Loucy (cell line): Measurements from ENCODE around the gene TFPT.
A peak's percentile ranks its signal among the peaks of the same experiment; 100 is the strongest.

Source experiments
- H2AFZ ChIP-seq: fragments of 200-600 bp; sonication (generic); 2 replicates; pipeline ENCODE4 v1.6.0; 2016; ENCODE audit warnings: antibody characterized with exemption, mild to moderate bottlenecking, low read length, moderate library complexity
- H3F3A ChIP-seq: fragments of 200-600 bp; 2 replicates; pipeline ENCODE4 v1.6.0; 2016; ENCODE audit warnings: antibody characterized with exemption, low read depth, mild to moderate bottlenecking
- H3K27me3 ChIP-seq: fragments of 200-600 bp; sonication (generic); 2 replicates; pipeline ENCODE4 v1.6.1; 2014; ENCODE audit warnings: low read length, mild to moderate bottlenecking; ENCODE audit not compliant: insufficient read depth, poor library complexity, severe bottlenecking
- H3K36me3 ChIP-seq: fragments of 200-600 bp; sonication (generic); 2 replicates; pipeline ENCODE4 v1.6.1; 2016; ENCODE audit warnings: low read length; ENCODE audit not compliant: insufficient read depth
- H3K4me1 ChIP-seq: fragments of 200-600 bp; sonication (generic); 2 replicates; pipeline ENCODE4 v1.5.1; 2014; ENCODE audit warnings: low read length, mild to moderate bottlenecking; ENCODE audit not compliant: insufficient read depth, poor library complexity, severe bottlenecking
- H3K4me2 ChIP-seq: fragments of 200-600 bp; sonication (generic); 2 replicates; pipeline ENCODE4 v1.6.0; 2014; ENCODE audit warnings: antibody characterized with exemption, low read length, low read depth, mild to moderate bottlenecking; ENCODE audit not compliant: poor library complexity, severe bottlenecking
- H3K4me3 ChIP-seq: fragments of 200-600 bp; sonication (generic); 2 replicates; pipeline ENCODE4 v1.5.1; 2014; ENCODE audit warnings: low read length, mild to moderate bottlenecking, mixed read lengths; ENCODE audit not compliant: poor library complexity, severe bottlenecking
- H3K79me2 ChIP-seq: fragments of 200-600 bp; sonication (generic); 2 replicates; pipeline ENCODE4 v1.6.1; 2014; ENCODE audit warnings: low read length; ENCODE audit not compliant: insufficient read depth
- H3K9ac ChIP-seq: fragments of 200-600 bp; sonication (generic); 2 replicates; pipeline ENCODE4 v1.6.0; 2014; ENCODE audit warnings: mild to moderate bottlenecking, low read depth, low read length, moderate library complexity; ENCODE audit not compliant: poor library complexity, severe bottlenecking
- H3K9me2 ChIP-seq: fragments of 200-600 bp; sonication (generic); replicated peaks from 2 replicates; pipeline ENCODE4 v1.6.1; 2016; ENCODE audit warnings: low read depth, low read length, mixed read lengths
- H3K9me3 ChIP-seq: fragments of 200-600 bp; sonication (generic); 2 replicates; pipeline ENCODE4 v1.6.1; 2014; ENCODE audit warnings: mild to moderate bottlenecking, antibody characterized with exemption, low read length, low read depth; ENCODE audit not compliant: insufficient read depth
- H4K20me1 ChIP-seq: fragments of 200-600 bp; sonication (generic); 2 replicates; pipeline ENCODE4 v1.6.0; 2014; ENCODE audit warnings: antibody characterized with exemption, low read length, mild to moderate bottlenecking; ENCODE audit not compliant: insufficient read depth, poor library complexity, severe bottlenecking
- EZH2phosphoT487 ChIP-seq: fragments of 200-600 bp; IDR thresholded peaks from 2 replicates; pipeline ENCODE4 v1.6.1; 2018; ENCODE audit warnings: antibody characterized with exemption, mild to moderate bottlenecking, moderate library complexity, borderline replicate concordance
- TF ChIP-seq, protein P1 (sequence below): fragments of 200-600 bp; sonication (generic); conservative IDR thresholded peaks from 2 replicates; pipeline ENCODE4 v1.5.1; 2014; ENCODE audit warnings: mild to moderate bottlenecking, antibody characterized with exemption, low read length

TFPT gene

GRCh38 chr19:54142166-54142780 lies 26.8 kb upstream of the TFPT start:
- H4K20me1 ChIP-seq = peaks cover 63% of the 10 kb centered on the region
- no peaks in the 10 kb centered on the region for H3K9me2 ChIP-seq
- no peak for TF ChIP-seq EZH2phosphoT487
- TF ChIP-seq, protein P1, sequence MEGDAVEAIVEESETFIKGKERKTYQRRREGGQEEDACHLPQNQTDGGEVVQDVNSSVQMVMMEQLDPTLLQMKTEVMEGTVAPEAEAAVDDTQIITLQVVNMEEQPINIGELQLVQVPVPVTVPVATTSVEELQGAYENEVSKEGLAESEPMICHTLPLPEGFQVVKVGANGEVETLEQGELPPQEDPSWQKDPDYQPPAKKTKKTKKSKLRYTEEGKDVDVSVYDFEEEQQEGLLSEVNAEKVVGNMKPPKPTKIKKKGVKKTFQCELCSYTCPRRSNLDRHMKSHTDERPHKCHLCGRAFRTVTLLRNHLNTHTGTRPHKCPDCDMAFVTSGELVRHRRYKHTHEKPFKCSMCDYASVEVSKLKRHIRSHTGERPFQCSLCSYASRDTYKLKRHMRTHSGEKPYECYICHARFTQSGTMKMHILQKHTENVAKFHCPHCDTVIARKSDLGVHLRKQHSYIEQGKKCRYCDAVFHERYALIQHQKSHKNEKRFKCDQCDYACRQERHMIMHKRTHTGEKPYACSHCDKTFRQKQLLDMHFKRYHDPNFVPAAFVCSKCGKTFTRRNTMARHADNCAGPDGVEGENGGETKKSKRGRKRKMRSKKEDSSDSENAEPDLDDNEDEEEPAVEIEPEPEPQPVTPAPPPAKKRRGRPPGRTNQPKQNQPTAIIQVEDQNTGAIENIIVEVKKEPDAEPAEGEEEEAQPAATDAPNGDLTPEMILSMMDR = no peak
- H3K27me3 ChIP-seq = peaks cover 5% of the 10 kb centered on the region
- peak overlapping the region; percentile 82 for H3K4me2 ChIP-seq
- H3F3A ChIP-seq = no peaks in the 10 kb centered on the region
- H3K36me3 ChIP-seq = peaks cover 52% of the 10 kb centered on the region; the same call in 1 of the 2 replicates
- H3K9me3 ChIP-seq = no peaks in the 10 kb centered on the region
- no peak overlapping the region for H2AFZ ChIP-seq
- H3K9ac ChIP-seq = no peak overlapping the region
- H3K79me2 ChIP-seq = peaks cover 53% of the 10 kb centered on the region
- H3K4me3 ChIP-seq = no peak overlapping the region
- peaks cover 30% of the 10 kb centered on the region for H3K4me1 ChIP-seq

DNA sequence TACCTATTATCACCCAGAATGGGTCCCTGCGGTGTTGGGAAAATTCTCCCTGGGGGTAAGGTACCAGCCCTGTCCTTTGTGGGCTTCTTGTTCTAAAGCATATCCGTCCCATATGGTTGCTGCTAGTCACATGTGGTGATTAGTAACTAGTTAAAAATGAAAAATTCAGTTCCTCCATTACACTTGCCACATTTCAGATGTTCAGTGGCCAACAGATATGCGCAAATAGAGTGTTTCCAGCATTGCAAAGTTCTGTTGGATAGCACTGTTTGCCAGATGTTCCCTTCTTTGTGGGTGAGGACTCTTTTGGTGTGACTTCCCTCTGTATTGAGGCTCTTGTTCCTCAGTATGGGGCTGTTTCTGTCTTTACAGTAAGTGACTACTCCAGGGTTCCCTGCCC lies 25.9 kb upstream of the TFPT start:
- TF ChIP-seq, protein P1 = no peak
- no peak for TF ChIP-seq EZH2phosphoT487
- Histone ChIP-seq H3F3A (no peaks in the 10 kb centered on the region), H3K9me2 (no peaks in the 10 kb centered on the region), H3K27me3 (peaks cover 5% of the 10 kb centered on the region), H3K9me3 (no peaks in the 10 kb centered on the region), H3K4me3 (no peak overlapping the region), H3K4me1 (peaks cover 33% of the 10 kb centered on the region), H3K36me3 (peaks cover 43% of the 10 kb centered on the region; the same call in 1 of the 2 replicates), H3K79me2 (peaks cover 53% of the 10 kb centered on the region), H2AFZ (no peak overlapping the region), H3K4me2 (peak overlapping the region; percentile 82), H4K20me1 (peaks cover 61% of the 10 kb centered on the region), H3K9ac (peak overlapping the region; percentile 97)

DNA sequence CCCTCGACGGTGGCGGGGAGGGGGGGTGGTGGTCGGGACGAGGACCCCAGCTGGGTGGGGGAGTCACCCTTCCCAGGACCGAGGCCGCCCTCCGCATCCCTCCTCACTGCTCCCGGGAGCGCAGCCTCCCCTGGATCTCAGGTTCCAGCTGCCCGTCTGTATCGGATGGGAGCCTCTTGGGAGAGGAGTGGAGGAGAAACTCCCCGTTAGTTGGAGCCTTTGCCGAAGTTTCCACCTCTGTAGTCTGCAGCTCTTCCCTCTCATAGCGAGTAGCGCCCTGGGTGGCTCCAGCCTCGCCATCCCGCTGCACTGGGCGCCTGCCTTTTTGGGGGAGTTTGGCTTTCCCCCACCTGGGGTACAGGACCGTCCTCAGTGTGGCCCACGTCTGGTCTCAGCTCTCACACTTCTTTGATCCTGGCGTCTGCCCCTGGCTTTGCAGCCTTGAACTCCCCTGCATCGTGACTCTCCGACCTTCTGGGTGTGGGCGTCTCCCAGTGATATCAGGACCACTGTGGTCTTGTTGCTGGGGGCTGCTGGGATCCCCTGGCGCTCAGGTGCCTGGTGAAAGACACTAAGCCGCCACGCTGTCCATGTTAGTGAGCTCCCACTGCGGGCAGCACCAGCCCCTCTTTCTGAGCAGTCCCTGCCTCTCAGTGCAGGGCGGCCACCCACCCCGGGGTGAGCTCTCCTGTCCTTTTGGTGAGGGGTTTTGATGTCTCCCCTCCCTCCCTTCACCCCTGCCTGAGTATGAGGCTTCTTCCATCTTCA lies 23.2 kb upstream of the TFPT start:
- H3K4me1 ChIP-seq = peaks cover 39% of the 10 kb centered on the region
- peak overlapping the region; percentile 86 for H3K4me3 ChIP-seq
- H3K79me2 ChIP-seq = peaks cover 53% of the 10 kb centered on the region
- no peak for TF ChIP-seq EZH2phosphoT487
- H4K20me1 ChIP-seq = peaks cover 57% of the 10 kb centered on the region
- H3K9me2 ChIP-seq = no peaks in the 10 kb centered on the region
- peak overlapping the region; percentile 97 for H3K9ac ChIP-seq
- peaks cover 16% of the 10 kb centered on the region; the same call in 1 of the 2 replicates for H3K36me3 ChIP-seq
- peaks cover 5% of the 10 kb centered on the region for H3K27me3 ChIP-seq
- no peaks in the 10 kb centered on the region for H3K9me3 ChIP-seq
- H2AFZ ChIP-seq = no peak overlapping the region
- no peaks in the 10 kb centered on the region for H3F3A ChIP-seq
- peak overlapping the region; percentile 82 for H3K4me2 ChIP-seq
